WTC11 (cell line): Measurements from ENCODE around the gene FOXN3.

ENCODE experiments used
- ZNF232 ChIP-seq: sonication (generic); formaldehyde crosslinking; IDR thresholded peaks from 2 replicates; pipeline ENCODE4 v1.8.0; 2022; ENCODE audit warnings: mild to moderate bottlenecking, missing genetic modification reagents
- TF ChIP-seq, protein P1 (sequence below): sonication (generic); formaldehyde crosslinking; IDR thresholded peaks from 2 replicates; pipeline ENCODE4 v1.8.1; 2023; ENCODE audit warnings: mild to moderate bottlenecking, missing genetic modification reagents
- TF ChIP-seq, protein P2 (sequence below): fragments of 200-600 bp; IDR thresholded peaks from 2 replicates; pipeline ENCODE4 v1.8.0; 2022; ENCODE audit warnings: antibody characterized with exemption

DNA sequence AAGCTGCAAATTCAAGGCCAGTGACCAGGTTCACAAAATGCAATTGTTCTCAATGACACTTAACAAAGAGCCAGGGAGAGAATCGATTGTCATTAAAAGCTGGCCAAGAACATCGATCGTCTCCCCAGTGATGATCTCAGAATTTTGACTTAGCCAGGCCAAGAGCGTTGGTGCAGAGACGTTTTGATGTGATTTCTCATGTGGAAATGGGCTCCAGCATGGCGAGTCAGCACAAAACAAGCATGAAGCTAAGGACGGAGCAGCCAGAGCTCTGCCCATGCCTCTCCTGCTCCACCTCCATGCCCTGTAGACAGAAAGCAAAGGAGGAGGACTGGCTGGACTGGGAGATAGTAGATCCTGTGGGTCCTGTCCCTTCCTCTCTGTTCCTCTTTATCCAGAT lies 270.8 kb downstream of the FOXN3 start:
- TF ChIP-seq, protein P1, sequence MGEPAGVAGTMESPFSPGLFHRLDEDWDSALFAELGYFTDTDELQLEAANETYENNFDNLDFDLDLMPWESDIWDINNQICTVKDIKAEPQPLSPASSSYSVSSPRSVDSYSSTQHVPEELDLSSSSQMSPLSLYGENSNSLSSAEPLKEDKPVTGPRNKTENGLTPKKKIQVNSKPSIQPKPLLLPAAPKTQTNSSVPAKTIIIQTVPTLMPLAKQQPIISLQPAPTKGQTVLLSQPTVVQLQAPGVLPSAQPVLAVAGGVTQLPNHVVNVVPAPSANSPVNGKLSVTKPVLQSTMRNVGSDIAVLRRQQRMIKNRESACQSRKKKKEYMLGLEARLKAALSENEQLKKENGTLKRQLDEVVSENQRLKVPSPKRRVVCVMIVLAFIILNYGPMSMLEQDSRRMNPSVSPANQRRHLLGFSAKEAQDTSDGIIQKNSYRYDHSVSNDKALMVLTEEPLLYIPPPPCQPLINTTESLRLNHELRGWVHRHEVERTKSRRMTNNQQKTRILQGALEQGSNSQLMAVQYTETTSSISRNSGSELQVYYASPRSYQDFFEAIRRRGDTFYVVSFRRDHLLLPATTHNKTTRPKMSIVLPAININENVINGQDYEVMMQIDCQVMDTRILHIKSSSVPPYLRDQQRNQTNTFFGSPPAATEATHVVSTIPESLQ, result no peak
- TF ChIP-seq, protein P2, sequence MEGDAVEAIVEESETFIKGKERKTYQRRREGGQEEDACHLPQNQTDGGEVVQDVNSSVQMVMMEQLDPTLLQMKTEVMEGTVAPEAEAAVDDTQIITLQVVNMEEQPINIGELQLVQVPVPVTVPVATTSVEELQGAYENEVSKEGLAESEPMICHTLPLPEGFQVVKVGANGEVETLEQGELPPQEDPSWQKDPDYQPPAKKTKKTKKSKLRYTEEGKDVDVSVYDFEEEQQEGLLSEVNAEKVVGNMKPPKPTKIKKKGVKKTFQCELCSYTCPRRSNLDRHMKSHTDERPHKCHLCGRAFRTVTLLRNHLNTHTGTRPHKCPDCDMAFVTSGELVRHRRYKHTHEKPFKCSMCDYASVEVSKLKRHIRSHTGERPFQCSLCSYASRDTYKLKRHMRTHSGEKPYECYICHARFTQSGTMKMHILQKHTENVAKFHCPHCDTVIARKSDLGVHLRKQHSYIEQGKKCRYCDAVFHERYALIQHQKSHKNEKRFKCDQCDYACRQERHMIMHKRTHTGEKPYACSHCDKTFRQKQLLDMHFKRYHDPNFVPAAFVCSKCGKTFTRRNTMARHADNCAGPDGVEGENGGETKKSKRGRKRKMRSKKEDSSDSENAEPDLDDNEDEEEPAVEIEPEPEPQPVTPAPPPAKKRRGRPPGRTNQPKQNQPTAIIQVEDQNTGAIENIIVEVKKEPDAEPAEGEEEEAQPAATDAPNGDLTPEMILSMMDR, result no peak
- no peak for TF ChIP-seq ZNF232 (CRISPR knock-in tag)
